ENCODE results near the gene DCBLD1. TPM values are rescaled to one million over a fixed set of nuclear protein-coding genes. Genes with fewer than 3 reads are reported as not detected.

Gene DCBLD1
- total and polyA plus RNA-seq, 2 of the 13 experiments (the other 11 are each of a cell fraction or from before 2014, with no cell fraction given), result 23.2 to 41.5 TPM

DNA sequence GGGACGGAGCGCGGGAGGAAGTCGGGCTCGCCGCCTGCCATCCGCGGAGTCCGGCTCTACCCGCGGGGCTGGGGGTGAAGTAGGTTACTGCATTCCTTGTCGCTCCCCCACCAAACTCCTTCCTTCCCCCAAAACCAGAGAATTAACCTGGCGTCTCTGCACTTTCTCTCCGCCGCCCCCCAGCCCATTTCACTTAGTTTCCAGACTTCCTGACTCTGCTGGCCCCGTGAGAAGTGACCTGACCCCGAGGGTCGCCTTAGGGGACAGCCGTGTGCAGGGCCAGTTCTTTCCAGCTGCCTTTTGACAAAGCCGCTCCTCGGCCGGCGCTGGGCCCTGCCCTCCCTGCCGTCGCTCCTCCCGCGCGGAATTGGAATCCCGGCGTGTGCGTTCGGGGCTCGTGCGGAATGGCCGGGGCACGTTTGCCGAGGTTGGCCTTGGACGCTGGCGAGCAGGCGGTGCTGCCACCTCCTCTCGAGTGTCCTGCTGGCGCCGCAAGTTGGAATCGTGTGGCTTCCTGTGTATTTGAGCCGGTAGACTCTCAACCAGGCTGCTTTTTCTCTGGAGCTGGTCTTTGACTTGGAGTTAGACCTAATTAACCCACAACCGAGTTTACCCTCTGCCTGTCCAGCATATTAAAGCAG is 650 bp downstream of the DCBLD1 start (continued):
- TF ChIP-seq ZBTB39 (CRISPR knock-in tag; IDR thresholded peaks at IDR 0.05), result 0 out of 2 replicates have a peak, but pooled peaks have one; percentile 43
- TF ChIP-seq, protein P1, sequence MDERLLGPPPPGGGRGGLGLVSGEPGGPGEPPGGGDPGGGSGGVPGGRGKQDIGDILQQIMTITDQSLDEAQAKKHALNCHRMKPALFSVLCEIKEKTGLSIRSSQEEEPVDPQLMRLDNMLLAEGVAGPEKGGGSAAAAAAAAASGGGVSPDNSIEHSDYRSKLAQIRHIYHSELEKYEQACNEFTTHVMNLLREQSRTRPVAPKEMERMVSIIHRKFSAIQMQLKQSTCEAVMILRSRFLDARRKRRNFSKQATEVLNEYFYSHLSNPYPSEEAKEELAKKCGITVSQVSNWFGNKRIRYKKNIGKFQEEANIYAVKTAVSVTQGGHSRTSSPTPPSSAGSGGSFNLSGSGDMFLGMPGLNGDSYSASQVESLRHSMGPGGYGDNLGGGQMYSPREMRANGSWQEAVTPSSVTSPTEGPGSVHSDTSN (CRISPR knock-in tag; IDR thresholded peaks at IDR 0.05), result no peak
- no peak for TF ChIP-seq FUBP1 (CRISPR knock-in tag; IDR thresholded peaks at IDR 0.05; ENCODE audit: borderline replicate concordance)
- peak; percentile 88 for TF ChIP-seq SALL1 (CRISPR knock-in tag; IDR thresholded peaks at IDR 0.05)
- peak in 1 of 2 experiments; percentile 56; a peak in 1 of 4 replicates for TF ChIP-seq KLF16 (CRISPR knock-in tag; IDR thresholded peaks at IDR 0.05)
- TF ChIP-seq ZFP36 (IDR thresholded peaks at IDR 0.05; ENCODE audit: borderline replicate concordance, low read depth, low read length, partially characterized antibody), result no peak
- TF ChIP-seq, protein P2, sequence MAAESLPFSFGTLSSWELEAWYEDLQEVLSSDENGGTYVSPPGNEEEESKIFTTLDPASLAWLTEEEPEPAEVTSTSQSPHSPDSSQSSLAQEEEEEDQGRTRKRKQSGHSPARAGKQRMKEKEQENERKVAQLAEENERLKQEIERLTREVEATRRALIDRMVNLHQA (CRISPR knock-in tag; IDR thresholded peaks at IDR 0.05), result no peak
- TF ChIP-seq KDM5B (CRISPR knock-in tag; IDR thresholded peaks at IDR 0.05; ENCODE audit: borderline replicate concordance), result peak; percentile 94
- no peak; the same call in 1 of the 2 replicates for TF ChIP-seq ZNF121 (CRISPR knock-in tag; IDR thresholded peaks at IDR 0.05)
- 0 out of 2 replicates have a peak, but pooled peaks have one; percentile 30 for TF ChIP-seq ZFAT (CRISPR knock-in tag; conservative IDR thresholded peaks at IDR 0.05)
- TF ChIP-seq ZNF598 (CRISPR knock-in tag; IDR thresholded peaks at IDR 0.05; ENCODE audit: borderline replicate concordance), result peak; percentile 97
- peak; percentile 95 for TF ChIP-seq TGIF2 (CRISPR knock-in tag; IDR thresholded peaks at IDR 0.05)
- TF ChIP-seq THAP9 (CRISPR knock-in tag; IDR thresholded peaks at IDR 0.05; ENCODE audit: borderline replicate concordance), result peak; percentile 68; the same call in 1 of the 2 replicates
- TF ChIP-seq ZNF235 (CRISPR knock-in tag; IDR thresholded peaks at IDR 0.05; ENCODE audit: borderline replicate concordance), result 0 out of 2 replicates have a peak, but pooled peaks have one; percentile 56
- no peak for TF ChIP-seq ZNF672 (CRISPR knock-in tag; IDR thresholded peaks at IDR 0.05)
- no peak for TF ChIP-seq GZF1 (CRISPR knock-in tag; IDR thresholded peaks at IDR 0.05)
